SK-N-SH (cell line): ENCODE data around the gene AQP5. TPM values are rescaled to one million over a fixed set of nuclear protein-coding genes. Genes with fewer than 3 reads are reported as not detected.

Experiments
- CTCF ChIA-PET: fragments of 300-600, 350-600 bp; formaldehyde crosslinking; extraction: SDS; loops from one replicate; lab custom pipeline; 2021; lab: Yijun Ruan, JAX
- POLR2A ChIA-PET: fragments of 350-600 bp; sonication (Branson Sonifier 250); formaldehyde crosslinking; extraction: SDS; loops from one replicate; lab custom pipeline; 2020; ENCODE audit warnings: antibody characterized with exemption, inconsistent platforms; lab: Yijun Ruan, JAX
- DNase-seq: peaks from one replicate; pipeline ENCODE4 v3.0.0; 2012
- H2AFZ ChIP-seq: fragments of 200-600 bp; sonication (generic); 2 replicates; pipeline ENCODE4 v1.8.1; 2016; ENCODE audit warnings: antibody characterized with exemption, mild to moderate bottlenecking, low read depth
- H3F3A ChIP-seq: fragments of 200-600 bp; sonication (generic); replicated peaks from 2 replicates; pipeline ENCODE3; 2016; ENCODE audit warnings: antibody characterized with exemption, mild to moderate bottlenecking; ENCODE audit not compliant: insufficient read depth
- H3K27ac ChIP-seq, 2 experiments: fragments of 200-500 bp in 1 of 2; fragments of 200-600 bp in 1 of 2; sonication (Bioruptor generic) in 1 of 2; sonication (generic), shearing (Covaris generic) in 1 of 2; 2 replicates each; pipeline versions ENCODE4 v1.5.1 to v1.6.1; 2014 to 2016; ENCODE audit warnings: low read depth in 2 of 2, inconsistent platforms in 1 of 2, low read length in 1 of 2, mild to moderate bottlenecking in 1 of 2, mixed read lengths in 1 of 2
- H3K27me3 ChIP-seq: fragments of 200-600 bp; sonication (generic), shearing (Covaris generic); 2 replicates; pipeline ENCODE4 v1.6.1; 2016; ENCODE audit warnings: mixed run types; ENCODE audit not compliant: insufficient read depth
- H3K36me3 ChIP-seq, 2 experiments: fragments of 200-500 bp in 1 of 2; fragments of 200-600 bp in 1 of 2; sonication (Bioruptor generic) in 1 of 2; sonication (generic) in 1 of 2; replicated peaks in 1 of 2; 2 replicates each; pipeline versions ENCODE3 to v1.5.1; 2014 to 2016; ENCODE audit warnings: low read length in 1 of 2, mild to moderate bottlenecking in 1 of 2; ENCODE audit not compliant: insufficient read depth in 2 of 2, control insufficient read depth in 1 of 2
- H3K4me1 ChIP-seq, 2 experiments: fragments of 200-500 bp in 1 of 2; fragments of 200-600 bp in 1 of 2; sonication (Bioruptor generic) in 1 of 2; sonication (generic), shearing (Covaris generic) in 1 of 2; 2 replicates each; pipeline versions ENCODE4 v1.5.1 to v1.6.1; 2014 to 2016; ENCODE audit warnings: low read depth in 1 of 2, low read length in 1 of 2, mixed run types in 1 of 2; ENCODE audit not compliant: insufficient read depth in 2 of 2, control insufficient read depth in 1 of 2
- H3K4me2 ChIP-seq: fragments of 200-600 bp; sonication (generic), shearing (Covaris generic); 2 replicates; pipeline ENCODE4 v1.6.1; 2017; ENCODE audit warnings: mixed run types
- H3K4me3 ChIP-seq, 2 experiments: fragments of 200-500 bp in 1 of 2; fragments of 200-600 bp in 1 of 2; sonication (Bioruptor generic) in 1 of 2; sonication (generic), shearing (Covaris generic) in 1 of 2; 2 replicates each; pipeline versions ENCODE4 v1.5.1 to v1.8.1; 2014 to 2016; ENCODE audit warnings: low read depth in 2 of 2, inconsistent platforms in 1 of 2, low read length in 1 of 2, mild to moderate bottlenecking in 1 of 2, mixed read lengths in 1 of 2, moderate library complexity in 1 of 2
- H3K79me2 ChIP-seq: fragments of 200-600 bp; sonication (generic); 2 replicates; pipeline ENCODE4 v1.8.1; 2017; ENCODE audit warnings: mild to moderate bottlenecking; ENCODE audit not compliant: insufficient read depth
- H3K9ac ChIP-seq: fragments of 200-600 bp; sonication (generic); 2 replicates; pipeline ENCODE4 v1.6.1; 2017; ENCODE audit warnings: mixed run types
- H3K9me2 ChIP-seq: fragments of 200-600 bp; sonication (generic); 2 replicates; pipeline ENCODE4 v1.6.1; 2017; ENCODE audit warnings: mixed run types
- H3K9me3 ChIP-seq: fragments of 200-600 bp; sonication (generic); 2 replicates; pipeline ENCODE4 v1.6.1; 2017; ENCODE audit warnings: mixed run types, mild to moderate bottlenecking, moderate library complexity
- H4K20me1 ChIP-seq: fragments of 200-600 bp; sonication (generic); 2 replicates; pipeline ENCODE4 v1.6.1; 2017; ENCODE audit warnings: mild to moderate bottlenecking, mixed run types; ENCODE audit not compliant: insufficient read depth
- CHD2 ChIP-seq: fragments of 150-350 bp; IDR thresholded peaks from 2 replicates; pipeline ENCODE4 v1.6.1; 2018; ENCODE audit warnings: low read length; ENCODE audit not compliant: partially characterized antibody
- ELF1 ChIP-seq: IDR thresholded peaks from 2 replicates; pipeline ENCODE4 v1.4.0; 2012
- EP300 ChIP-seq, 2 experiments: IDR thresholded peaks; 2 replicates each; pipeline versions ENCODE4 v1.4.0 to v1.6.1; 2012; ENCODE audit warnings: borderline replicate concordance in 1 of 2, low read depth in 1 of 2, low read length in 1 of 2
- EZH2phosphoT487 ChIP-seq: fragments of 200-600 bp; sonication (generic); IDR thresholded peaks from 2 replicates; pipeline ENCODE4 v1.6.1; 2017; ENCODE audit warnings: low read depth, mixed run types, mild to moderate bottlenecking, antibody characterized with exemption, moderate library complexity, borderline replicate concordance
- FOXJ3 ChIP-seq: sonication (generic); formaldehyde crosslinking; IDR thresholded peaks from 2 replicates; pipeline ENCODE4 v1.5.1; 2020; ENCODE audit warnings: mild to moderate bottlenecking, missing genetic modification reagents
- FOXM1 ChIP-seq: IDR thresholded peaks from 2 replicates; pipeline ENCODE4 v1.4.0; 2012; ENCODE audit warnings: low read depth, mild to moderate bottlenecking
- IRF3 ChIP-seq: fragments of 150-350 bp; IDR thresholded peaks from 2 replicates; pipeline ENCODE4 v1.6.1; 2016; ENCODE audit warnings: mild to moderate bottlenecking, low read depth, low read length
- MXI1 ChIP-seq: IDR thresholded peaks from 2 replicates; pipeline ENCODE4 v1.6.1; 2012; ENCODE audit warnings: mild to moderate bottlenecking, low read depth, low read length, improper control_type of control experiment
- NFIC ChIP-seq: IDR thresholded peaks from 2 replicates; pipeline ENCODE4 v1.4.0; 2012; ENCODE audit warnings: borderline replicate concordance
- NRF1 ChIP-seq: IDR thresholded peaks from 2 replicates; pipeline ENCODE4 v1.6.1; 2012; ENCODE audit warnings: low read depth, mild to moderate bottlenecking, low read length
- RAD21 ChIP-seq: IDR thresholded peaks from 2 replicates; pipeline ENCODE4 v1.6.1; 2012; ENCODE audit warnings: mild to moderate bottlenecking, low read length
- RCOR1 ChIP-seq: fragments of 150-350 bp; IDR thresholded peaks from 2 replicates; pipeline ENCODE4 v1.6.1; 2017; ENCODE audit warnings: antibody characterized with exemption, low read length
- RFX5 ChIP-seq: IDR thresholded peaks from 2 replicates; pipeline ENCODE4 v1.6.1; 2012; ENCODE audit warnings: mild to moderate bottlenecking, improper control_type of control experiment, low read length
- RXRA ChIP-seq: IDR thresholded peaks from 2 replicates; pipeline ENCODE4 v1.4.0; 2012; ENCODE audit warnings: low read depth, mild to moderate bottlenecking, borderline replicate concordance
- SIN3A ChIP-seq: IDR thresholded peaks from 2 replicates; pipeline ENCODE4 v1.6.1; 2012; ENCODE audit warnings: low read depth, mild to moderate bottlenecking, low read length, moderate library complexity, borderline replicate concordance
- SMC3 ChIP-seq: IDR thresholded peaks from 2 replicates; pipeline ENCODE4 v1.6.1; 2012; ENCODE audit warnings: low read depth, low read length, improper control_type of control experiment
- WGBS: methylation state at CpG from one replicate; pipeline ENCODE4 v1.1.6; 2017; ENCODE audit warnings: low lambda C conversion rate; 5-methylcytosine and 5-hydroxymethylcytosine counted together
- polyA plus RNA-seq, 3 experiments: library from polyadenylated mRNA; depleted of rRNA; stranded (reverse); fragments of >200 nt; gene quantifications; 2 replicates each; pipeline ENCODE4 v1.2.3, GENCODE V29; 2012
- TF ChIP-seq, protein P1 (sequence below): fragments of 150-350 bp; IDR thresholded peaks from 2 replicates; pipeline ENCODE4 v1.6.1; 2017; ENCODE audit warnings: antibody characterized with exemption, low read length, low read depth, borderline replicate concordance

The AQP5 gene
- polyA plus RNA-seq, 1 of the 3 experiments (the other 2 are of a cell fraction) = 0.10 TPM

- H3K27ac ChIP-seq = no peak within 1 kb of the TSS
- peak; percentile 64 for DNase-seq
- POLR2A ChIA-PET = interaction anchor here (1.0 kb wide), 1 partner anchor 33 kb away, joined by 3 read pairs; no protein-coding TSS in a partner anchor
- H3K4me3 ChIP-seq = no peak within 1 kb of the TSS
- no peaks in the 10 kb centered on the region for H3K9me2 ChIP-seq
- no peak within 1 kb of the TSS for H3K9ac ChIP-seq
- 83% methylated on average over 29 of the region's 32 CpGs for WGBS
- no peaks in the 10 kb centered on the region for H3K9me3 ChIP-seq
- no peaks in the 10 kb centered on the region for H4K20me1 ChIP-seq
- H3K27me3 ChIP-seq = no peaks in the 10 kb centered on the region
- no peak within 1 kb of the TSS for H3K4me2 ChIP-seq
- peaks cover 0 to 20% of the 10 kb centered on the region in 2 experiments; a peak in 1 of 4 replicates for H3K4me1 ChIP-seq
- no peaks in the 10 kb centered on the region for H3K79me2 ChIP-seq
- CTCF ChIA-PET = interaction anchor here (0.8 to 6.1 kb wide), 8 partner anchors 9 to 121 kb away, joined by 3 to 101 read pairs (median 4); no protein-coding TSS in a partner anchor
- no peak within 1 kb of the TSS for H2AFZ ChIP-seq
- H3K36me3 ChIP-seq = no peaks in the 10 kb centered on the region
- H3F3A ChIP-seq = no peaks in the 10 kb centered on the region
- TF ChIP-seq CHD2 (no peak), EP300 (IDR thresholded peaks at IDR 0.05; ENCODE audit: borderline replicate concordance in 1 of 2, low read depth in 1 of 2, low read length in 1 of 2) (no peak), NRF1 (no peak), FOXJ3 (CRISPR knock-in tag) (no peak), SMC3 (no peak), MXI1 (no peak), ELF1 (no peak), RCOR1 (no peak), RAD21 (no peak)
- TF ChIP-seq, protein P1, sequence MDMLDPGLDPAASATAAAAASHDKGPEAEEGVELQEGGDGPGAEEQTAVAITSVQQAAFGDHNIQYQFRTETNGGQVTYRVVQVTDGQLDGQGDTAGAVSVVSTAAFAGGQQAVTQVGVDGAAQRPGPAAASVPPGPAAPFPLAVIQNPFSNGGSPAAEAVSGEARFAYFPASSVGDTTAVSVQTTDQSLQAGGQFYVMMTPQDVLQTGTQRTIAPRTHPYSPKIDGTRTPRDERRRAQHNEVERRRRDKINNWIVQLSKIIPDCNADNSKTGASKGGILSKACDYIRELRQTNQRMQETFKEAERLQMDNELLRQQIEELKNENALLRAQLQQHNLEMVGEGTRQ = no peak
These were observed 11.1 kb upstream of the AQP5 start, which contains the start of gene AQP2 for GRCh38 chr12:49950273-49951251. Gene AQP2, plus strand, starts transcription at chr12:49950737. Its CDS starts 94 bp downstream, at chr12:49950831.

- no peaks in the 10 kb centered on the region for H3K79me2 ChIP-seq
- peaks cover 0 to 16% of the 10 kb centered on the region in 2 experiments; a peak in 1 of 4 replicates for H3K4me1 ChIP-seq
- POLR2A ChIA-PET = no interaction called here
- CTCF ChIA-PET = interaction anchor here (1.5 to 2.8 kb wide), 3 partner anchors 16 to 84 kb away, joined by 4 to 14 read pairs (median 6); no protein-coding TSS in a partner anchor
- no peaks in the 10 kb centered on the region for H3K9me2 ChIP-seq
- H4K20me1 ChIP-seq = no peaks in the 10 kb centered on the region
- no peak for DNase-seq
- H3K4me3 ChIP-seq = no peak overlapping the region
- no peak overlapping the region for H3K4me2 ChIP-seq
- 81% methylated on average over 9 of the region's 14 CpGs for WGBS
- no peaks in the 10 kb centered on the region for H3F3A ChIP-seq
- no peak overlapping the region for H2AFZ ChIP-seq
- H3K9me3 ChIP-seq = no peaks in the 10 kb centered on the region
- no peaks in the 10 kb centered on the region for H3K27me3 ChIP-seq
- TF ChIP-seq SIN3A = no peak
- no peak for TF ChIP-seq ELF1
- no peak for TF ChIP-seq MXI1
- TF ChIP-seq IRF3 = no peak
- no peak for TF ChIP-seq RXRA
- no peak for TF ChIP-seq NFIC
- no peak for TF ChIP-seq CHD2
- no peak for TF ChIP-seq FOXM1
- TF ChIP-seq SMC3 = no peak
- no peak for TF ChIP-seq RFX5
- no peak for TF ChIP-seq FOXJ3 (CRISPR knock-in tag)
- TF ChIP-seq EZH2phosphoT487 = no peak
- TF ChIP-seq, all 33 proteins: peak for 0
- Histone ChIP-seq H3K27ac (no peak overlapping the region), H3K9ac (no peak overlapping the region), H3K36me3 (no peaks in the 10 kb centered on the region)
These were observed 10.0 kb upstream of the AQP5 start for GRCh38 chr12:49951411-49952240.
